SU-DHL-6 (cell line): Measurements from ENCODE around the gene PLAU.

Experiments
- H2AFZ ChIP-seq: fragments of 200-600 bp; sonication (generic); 2 replicates; pipeline ENCODE4 v1.6.1; 2014; ENCODE audit warnings: low read depth, mild to moderate bottlenecking, moderate library complexity, mixed read lengths, antibody characterized with exemption, low read length; ENCODE audit not compliant: severe bottlenecking
- H3F3A ChIP-seq: fragments of 200-600 bp; shearing (Covaris generic); 2 replicates; pipeline ENCODE4 v1.6.0; 2016; ENCODE audit warnings: antibody characterized with exemption, mild to moderate bottlenecking; ENCODE audit not compliant: insufficient read depth
- H3K27ac ChIP-seq: fragments of 200-600 bp; sonication (generic); 2 replicates; pipeline ENCODE4 v1.5.1; 2016; ENCODE audit warnings: low read depth, mild to moderate bottlenecking, low read length, moderate library complexity, mixed read lengths
- H3K27me3 ChIP-seq: fragments of 200-600 bp; sonication (generic), shearing (Covaris generic); 2 replicates; pipeline ENCODE4 v1.6.0; 2014; ENCODE audit warnings: mild to moderate bottlenecking, low read length
- H3K36me3 ChIP-seq: fragments of 200-600 bp; sonication (generic); 2 replicates; pipeline ENCODE4 v1.6.1; 2014; ENCODE audit warnings: mild to moderate bottlenecking, low read length, mixed read lengths
- H3K4me2 ChIP-seq: fragments of 300-600, 200-600 bp; shearing (Covaris generic), sonication (generic); 2 replicates; pipeline ENCODE4 v1.6.0; 2014; ENCODE audit warnings: low read length, low read depth, mild to moderate bottlenecking; ENCODE audit not compliant: poor library complexity, severe bottlenecking
- H3K4me3 ChIP-seq: fragments of 200-600 bp; sonication (generic); 2 replicates; pipeline ENCODE4 v1.5.1; 2014; ENCODE audit warnings: antibody characterized with exemption, low read length, mild to moderate bottlenecking, mixed read lengths; ENCODE audit not compliant: insufficient read depth, poor library complexity, severe bottlenecking
- H3K79me2 ChIP-seq: fragments of 200-600 bp; sonication (generic); 2 replicates; pipeline ENCODE4 v1.6.1; 2014; ENCODE audit warnings: mild to moderate bottlenecking, low read length, moderate library complexity; ENCODE audit not compliant: insufficient read depth
- H3K9ac ChIP-seq: fragments of 200-600 bp; sonication (generic); 2 replicates; pipeline ENCODE4 v1.7.0; 2014; ENCODE audit warnings: mild to moderate bottlenecking, low read length
- H3K9me2 ChIP-seq: fragments of 200-600 bp; sonication (generic); replicated peaks from 2 replicates; pipeline ENCODE4 v1.6.1; 2014; ENCODE audit warnings: low read length; ENCODE audit not compliant: insufficient read depth
- H3K9me3 ChIP-seq: fragments of 200-600 bp; sonication (generic); 2 replicates; pipeline ENCODE4 v1.6.1; 2014; ENCODE audit warnings: low read length, mixed read lengths; ENCODE audit not compliant: insufficient read depth
- H4K20me1 ChIP-seq: fragments of 200-600 bp; sonication (generic); 2 replicates; pipeline ENCODE4 v1.6.1; 2014; ENCODE audit warnings: low read depth, mild to moderate bottlenecking, antibody characterized with exemption, low read length, moderate library complexity, mixed read lengths
- EZH2phosphoT487 ChIP-seq: fragments of 200-600 bp; sonication (generic), shearing (Covaris generic); conservative IDR thresholded peaks from 2 replicates; pipeline ENCODE4 v1.6.1; 2018; ENCODE audit warnings: mild to moderate bottlenecking, antibody characterized with exemption, low read length, moderate library complexity, mixed read lengths
- TF ChIP-seq, protein P1 (sequence below): fragments of 200-600 bp; sonication (generic); IDR thresholded peaks from one replicate; pipeline ENCODE4 v1.5.1; 2017; ENCODE audit warnings: antibody characterized with exemption, mild to moderate bottlenecking, low read length, moderate library complexity; ENCODE audit not compliant: insufficient read depth, poor library complexity, severe bottlenecking

PLAU gene

DNA sequence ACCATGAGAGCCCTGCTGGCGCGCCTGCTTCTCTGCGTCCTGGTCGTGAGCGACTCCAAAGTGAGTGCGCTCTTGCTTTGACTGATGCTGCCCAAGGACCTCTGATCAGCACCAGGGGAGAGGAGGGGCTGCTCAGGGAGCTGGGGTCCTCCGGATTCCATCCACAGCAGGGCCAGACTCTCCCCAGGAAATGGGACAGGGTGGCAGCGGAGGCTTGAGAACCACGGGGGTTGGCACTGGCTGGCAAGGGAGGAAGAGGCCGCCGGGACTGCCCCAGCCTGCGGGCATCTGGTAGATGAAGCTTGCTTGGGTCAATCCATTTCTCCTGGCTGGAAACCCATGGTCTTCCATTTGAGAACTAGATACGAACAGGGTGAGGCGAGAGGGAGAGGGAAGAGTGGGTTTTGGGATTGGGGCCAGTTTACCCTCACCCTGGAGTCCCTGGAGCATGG, 647 bp downstream of the PLAU start:
- Histone ChIP-seq H3K27ac (no peak overlapping the region), H3F3A (no peaks in the 10 kb centered on the region), H3K9me3 (no peaks in the 10 kb centered on the region), H3K79me2 (no peaks in the 10 kb centered on the region), H3K9ac (peak overlapping the region; percentile 51), H3K4me3 (peak overlapping the region; percentile 43), H3K4me2 (peak overlapping the region; percentile 80), H3K36me3 (no peaks in the 10 kb centered on the region), H3K27me3 (no peaks in the 10 kb centered on the region), H4K20me1 (no peaks in the 10 kb centered on the region), H2AFZ (peak overlapping the region; percentile 84), H3K9me2 (no peaks in the 10 kb centered on the region)
- TF ChIP-seq EZH2phosphoT487: no peak
- TF ChIP-seq, protein P1, sequence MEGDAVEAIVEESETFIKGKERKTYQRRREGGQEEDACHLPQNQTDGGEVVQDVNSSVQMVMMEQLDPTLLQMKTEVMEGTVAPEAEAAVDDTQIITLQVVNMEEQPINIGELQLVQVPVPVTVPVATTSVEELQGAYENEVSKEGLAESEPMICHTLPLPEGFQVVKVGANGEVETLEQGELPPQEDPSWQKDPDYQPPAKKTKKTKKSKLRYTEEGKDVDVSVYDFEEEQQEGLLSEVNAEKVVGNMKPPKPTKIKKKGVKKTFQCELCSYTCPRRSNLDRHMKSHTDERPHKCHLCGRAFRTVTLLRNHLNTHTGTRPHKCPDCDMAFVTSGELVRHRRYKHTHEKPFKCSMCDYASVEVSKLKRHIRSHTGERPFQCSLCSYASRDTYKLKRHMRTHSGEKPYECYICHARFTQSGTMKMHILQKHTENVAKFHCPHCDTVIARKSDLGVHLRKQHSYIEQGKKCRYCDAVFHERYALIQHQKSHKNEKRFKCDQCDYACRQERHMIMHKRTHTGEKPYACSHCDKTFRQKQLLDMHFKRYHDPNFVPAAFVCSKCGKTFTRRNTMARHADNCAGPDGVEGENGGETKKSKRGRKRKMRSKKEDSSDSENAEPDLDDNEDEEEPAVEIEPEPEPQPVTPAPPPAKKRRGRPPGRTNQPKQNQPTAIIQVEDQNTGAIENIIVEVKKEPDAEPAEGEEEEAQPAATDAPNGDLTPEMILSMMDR: no peak

DNA sequence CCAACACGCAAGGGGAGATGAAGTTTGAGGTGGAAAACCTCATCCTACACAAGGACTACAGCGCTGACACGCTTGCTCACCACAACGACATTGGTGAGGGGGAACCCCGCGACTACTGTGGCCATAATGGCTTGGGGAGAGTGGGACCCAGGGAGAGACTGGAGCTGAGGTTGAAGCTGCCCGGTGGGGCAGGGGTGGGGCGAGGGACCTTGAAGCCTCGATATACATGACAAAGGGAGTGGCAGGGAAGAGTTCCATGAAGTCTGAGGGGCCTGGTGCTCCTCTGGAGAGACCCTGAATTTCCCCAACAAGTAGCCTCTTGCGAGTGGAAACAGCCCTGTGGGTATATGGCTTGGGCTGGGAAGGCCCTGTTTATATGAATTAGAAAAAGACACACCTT, 3.1 kb downstream of the PLAU start:
- no peak overlapping the region for H3K9ac ChIP-seq
- no peaks in the 10 kb centered on the region for H3K9me3 ChIP-seq
- H3K27me3 ChIP-seq: no peaks in the 10 kb centered on the region
- no peaks in the 10 kb centered on the region for H3K79me2 ChIP-seq
- H3F3A ChIP-seq: no peaks in the 10 kb centered on the region
- no peak overlapping the region for H3K27ac ChIP-seq
- H3K36me3 ChIP-seq: no peaks in the 10 kb centered on the region
- TF ChIP-seq EZH2phosphoT487: no peak
- TF ChIP-seq, protein P1: no peak
- H2AFZ ChIP-seq: no peak overlapping the region
- no peaks in the 10 kb centered on the region for H3K9me2 ChIP-seq
- H4K20me1 ChIP-seq: no peaks in the 10 kb centered on the region
- H3K4me3 ChIP-seq: no peak overlapping the region
- no peak overlapping the region for H3K4me2 ChIP-seq

DNA sequence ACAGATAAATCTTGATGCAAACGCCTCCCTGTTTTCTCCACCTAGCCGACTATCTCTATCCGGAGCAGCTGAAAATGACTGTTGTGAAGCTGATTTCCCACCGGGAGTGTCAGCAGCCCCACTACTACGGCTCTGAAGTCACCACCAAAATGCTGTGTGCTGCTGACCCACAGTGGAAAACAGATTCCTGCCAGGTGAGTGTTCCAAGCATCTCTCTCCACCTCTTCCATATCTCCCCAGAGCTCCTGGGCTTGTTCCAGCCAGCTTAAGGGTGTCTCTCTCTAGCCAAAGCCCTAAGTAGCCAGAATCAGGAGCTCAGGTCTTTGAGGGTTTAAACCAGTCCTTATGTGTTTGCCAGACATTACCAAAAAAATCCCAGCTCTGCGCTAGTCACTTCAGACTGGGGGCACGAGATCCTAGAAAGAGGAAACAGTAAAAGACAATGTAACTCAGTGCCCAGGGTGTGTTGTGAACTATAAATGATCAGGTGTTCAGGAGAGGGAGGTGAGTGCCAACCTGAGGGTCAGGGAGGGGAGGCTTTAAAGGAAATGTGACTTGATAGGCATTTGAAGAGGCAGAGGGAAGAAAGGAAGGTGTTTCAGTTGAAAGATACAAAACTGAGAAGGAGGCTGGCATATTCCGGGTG, 4.4 kb downstream of the PLAU start:
- Histone ChIP-seq H3K4me3 (no peak overlapping the region), H3F3A (no peaks in the 10 kb centered on the region), H3K9me3 (no peaks in the 10 kb centered on the region), H3K4me2 (no peak overlapping the region), H4K20me1 (no peaks in the 10 kb centered on the region), H3K27me3 (no peaks in the 10 kb centered on the region), H2AFZ (no peak overlapping the region), H3K9me2 (no peaks in the 10 kb centered on the region), H3K27ac (no peak overlapping the region), H3K9ac (no peak overlapping the region), H3K79me2 (no peaks in the 10 kb centered on the region), H3K36me3 (no peaks in the 10 kb centered on the region)
- no peak for TF ChIP-seq EZH2phosphoT487
- TF ChIP-seq, protein P1: no peak
